HCT116 (cell line): Measurements from ENCODE around the gene KRT33A.

Experiments
- CBX3 ChIP-seq: IDR thresholded peaks from 2 replicates; pipeline ENCODE4 v1.6.1; 2012; ENCODE audit warnings: low read depth
- CTCF ChIP-seq, 3 experiments: fragments of 200-600 bp in 1 of 3; sonication (generic) in 1 of 3; IDR thresholded peaks in 2 of 3; conservative IDR thresholded peaks in 1 of 3; 2 replicates each; pipeline ENCODE4 v1.5.1; 2012 to 2017; ENCODE audit warnings: low read depth in 2 of 3, low read length in 2 of 3, antibody characterized with exemption in 1 of 3, borderline replicate concordance in 1 of 3, control low read depth in 1 of 3, mild to moderate bottlenecking in 1 of 3, mixed read lengths in 1 of 3, mixed run types in 1 of 3, moderate library complexity in 1 of 3; ENCODE audit not compliant: insufficient read depth in 1 of 3
- EZH2 ChIP-seq: fragments of 200-600 bp; sonication (generic); IDR thresholded peaks from 2 replicates; pipeline ENCODE4 v1.6.1; 2017; ENCODE audit warnings: antibody characterized with exemption, mixed run types
- POLR2A ChIP-seq: IDR thresholded peaks from 2 replicates; pipeline ENCODE4 v1.7.0; 2011; ENCODE audit warnings: borderline replicate concordance; ENCODE audit not compliant: insufficient read depth, insufficient read length; ENCODE audit errors: extremely low read depth
- POLR2AphosphoS5 ChIP-seq: IDR thresholded peaks from 2 replicates; pipeline ENCODE4 v1.6.1; 2011; ENCODE audit warnings: mild to moderate bottlenecking, low read depth, low read length, moderate library complexity
- RAD21 ChIP-seq: IDR thresholded peaks from 2 replicates; pipeline ENCODE4 v1.6.1; 2012; ENCODE audit warnings: low read depth, mild to moderate bottlenecking
- TF ChIP-seq, protein P1 (sequence below): IDR thresholded peaks from 2 replicates; pipeline ENCODE4 v1.6.1; 2012

DNA sequence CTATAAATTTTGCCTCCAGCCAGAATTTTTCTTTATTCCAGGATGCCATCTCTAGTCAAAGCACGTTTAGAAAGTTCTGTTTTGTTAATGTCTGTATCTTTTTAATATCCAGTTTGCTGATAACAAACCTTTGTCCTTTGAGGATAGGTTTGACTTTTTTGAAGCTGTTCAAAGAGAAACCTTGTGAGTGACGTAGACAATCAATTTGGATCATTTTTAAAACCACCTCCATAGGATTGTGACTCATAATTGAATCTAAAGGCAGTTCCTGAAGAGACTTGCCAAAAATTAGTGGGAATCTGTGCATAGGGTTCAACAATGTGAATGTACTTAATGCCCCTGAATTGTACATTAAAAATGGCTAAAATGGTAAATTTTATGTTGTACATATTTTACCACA is 40.9 kb upstream of the KRT33A start:
- no peak for TF ChIP-seq CTCF (IDR thresholded peaks at IDR 0.05 in 2 of 3, conservative IDR thresholded peaks at IDR 0.05 in 1 of 3; ENCODE audit: borderline replicate concordance in 1 of 3, insufficient read depth in 1 of 3, low read depth in 2 of 3, low read length in 2 of 3)
- no peak for TF ChIP-seq RAD21
- no peak for TF ChIP-seq POLR2AphosphoS5
- TF ChIP-seq EZH2 = no peak
- TF ChIP-seq POLR2A = no peak
- TF ChIP-seq, protein P1, sequence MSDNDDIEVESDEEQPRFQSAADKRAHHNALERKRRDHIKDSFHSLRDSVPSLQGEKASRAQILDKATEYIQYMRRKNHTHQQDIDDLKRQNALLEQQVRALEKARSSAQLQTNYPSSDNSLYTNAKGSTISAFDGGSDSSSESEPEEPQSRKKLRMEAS = no peak
- no peak for TF ChIP-seq CBX3
